ENCODE measurements around the gene MYMK. TPM values are rescaled to one million over a fixed set of nuclear protein-coding genes. Genes with fewer than 3 reads are reported as not detected.

The MYMK gene
- total RNA-seq, 1 experiment from 2014 or later = not detected

GRCh38 chr9:133499892-133500270 lies 24.9 kb downstream of the MYMK start:
- Histone ChIP-seq H3K79me2 (ENCODE audit: insufficient read depth, low read length) (no peaks in the 10 kb centered on the region), H4K20me1 (ENCODE audit: insufficient read depth) (no peaks in the 10 kb centered on the region), H2AFZ (ENCODE audit: low read depth, low read length, poor library complexity, severe bottlenecking) (no peak overlapping the region), H3K9me3 (ENCODE audit: control insufficient read depth in 1 of 2, insufficient read depth in 1 of 2, low read depth in 1 of 2, low read length in 2 of 2) (peaks cover 8 to 18% of the 10 kb centered on the region in 2 experiments), H3K4me3 (replicated peaks in 1 of 2; ENCODE audit: low read depth in 1 of 2, low read length in 2 of 2) (no peak overlapping the region), H3K9me2 (ENCODE audit: insufficient read depth) (no peaks in the 10 kb centered on the region), H3K36me3 (ENCODE audit: control insufficient read depth in 1 of 2, insufficient read depth in 2 of 2, low read length in 2 of 2) (no peaks in the 10 kb centered on the region), H3K27ac (ENCODE audit: low read depth, low read length) (no peak overlapping the region), H3K9ac (ENCODE audit: low read length) (no peak overlapping the region), H3K4me1 (ENCODE audit: control insufficient read depth in 1 of 2, insufficient read depth in 2 of 2, low read length in 2 of 2) (no peaks in the 10 kb centered on the region), H3K27me3 (ENCODE audit: insufficient read depth, low read length) (no peaks in the 10 kb centered on the region; the same call in 1 of the 2 replicates), H3K4me2 (ENCODE audit: low read length) (no peak overlapping the region)
- no TSS peak for BruUV-seq (replicated peaks)
- intact Hi-C loops (cut with micrococcal nuclease) = no loop called here
- no peak for ATAC-seq
- CTCF ChIA-PET = no interaction called here
- POLR2A ChIA-PET = no interaction called here
- DNase-seq (ENCODE audit: low read depth, low spot score) = no peak
- TF ChIP-seq ATF3 (IDR thresholded peaks at IDR 0.05) = no peak
- RAD21 ChIA-PET (ENCODE audit: low non-redundant PET in 1 of 2, low total read pairs in 2 of 2, uncharacterized antibody in 2 of 2, unreplicated experiment in 2 of 2) = no interaction called here

GRCh38 chr9:133499132-133499891 lies 25.4 kb downstream of the MYMK start:
- Histone ChIP-seq H3K9ac (ENCODE audit: low read length) (no peak overlapping the region), H3K9me3 (ENCODE audit: control insufficient read depth in 1 of 2, insufficient read depth in 1 of 2, low read depth in 1 of 2, low read length in 2 of 2) (peaks cover 8 to 18% of the 10 kb centered on the region in 2 experiments), H3K9me2 (ENCODE audit: insufficient read depth) (no peaks in the 10 kb centered on the region), H3K4me3 (replicated peaks in 1 of 2; ENCODE audit: low read depth in 1 of 2, low read length in 2 of 2) (no peak overlapping the region), H4K20me1 (ENCODE audit: insufficient read depth) (no peaks in the 10 kb centered on the region), H3K27ac (ENCODE audit: low read depth, low read length) (no peak overlapping the region), H3K4me1 (ENCODE audit: control insufficient read depth in 1 of 2, insufficient read depth in 2 of 2, low read length in 2 of 2) (no peaks in the 10 kb centered on the region), H3K27me3 (ENCODE audit: insufficient read depth, low read length) (no peaks in the 10 kb centered on the region; the same call in 1 of the 2 replicates), H3K4me2 (ENCODE audit: low read length) (no peak overlapping the region), H3K36me3 (ENCODE audit: control insufficient read depth in 1 of 2, insufficient read depth in 2 of 2, low read length in 2 of 2) (no peaks in the 10 kb centered on the region), H2AFZ (ENCODE audit: low read depth, low read length, poor library complexity, severe bottlenecking) (no peak overlapping the region), H3K79me2 (ENCODE audit: insufficient read depth, low read length) (no peaks in the 10 kb centered on the region)
- ATAC-seq (no peak), DNase-seq (ENCODE audit: low read depth, low spot score) (no peak)
- CTCF ChIA-PET = interaction anchor here (1.0 kb wide), 1 partner anchor 13 kb away, joined by 3 read pairs; no protein-coding TSS in a partner anchor
- POLR2A ChIA-PET = no interaction called here
- RAD21 ChIA-PET (ENCODE audit: low non-redundant PET in 1 of 2, low total read pairs in 2 of 2, uncharacterized antibody in 2 of 2, unreplicated experiment in 2 of 2) = no interaction called here
- no TSS peak for BruUV-seq (replicated peaks)
- TF ChIP-seq SRF (IDR thresholded peaks at IDR 0.05; ENCODE audit: low read depth) = no peak
- TF ChIP-seq FOSL1 (IDR thresholded peaks at IDR 0.05; ENCODE audit: low read depth) = no peak
- no peak for TF ChIP-seq MAX (IDR thresholded peaks at IDR 0.05)
- no peak for TF ChIP-seq CBX3 (IDR thresholded peaks at IDR 0.05; ENCODE audit: low read depth)
- TF ChIP-seq ELF1 (IDR thresholded peaks at IDR 0.05; ENCODE audit: borderline replicate concordance, low read depth) = no peak
- TF ChIP-seq ZNF274 (IDR thresholded peaks at IDR 0.05; ENCODE audit: low read depth, low read length) = no peak
- no peak for TF ChIP-seq ZBTB33 (IDR thresholded peaks at IDR 0.05; ENCODE audit: extremely low read depth, insufficient replicate concordance, low read length)
- TF ChIP-seq SP1 (IDR thresholded peaks at IDR 0.05; ENCODE audit: low read depth) = no peak
- TF ChIP-seq SIN3A (IDR thresholded peaks at IDR 0.05; ENCODE audit: low read depth) = no peak
- TF ChIP-seq ATF3 (IDR thresholded peaks at IDR 0.05) = no peak
- no peak for TF ChIP-seq POLR2A (IDR thresholded peaks at IDR 0.05; ENCODE audit: borderline replicate concordance, extremely low read depth, insufficient read depth, insufficient read length)
- TF ChIP-seq ZFX (IDR thresholded peaks at IDR 0.05) = no peak
- no peak for TF ChIP-seq EZH2phosphoT487 (IDR thresholded peaks at IDR 0.05; ENCODE audit: borderline replicate concordance)
- intact Hi-C loops (cut with micrococcal nuclease) = no loop called here

All from HCT116 (cell line).